H9 (cell line): Measurements from ENCODE around the gene ADIPOR1. TPM values are rescaled to one million over a fixed set of nuclear protein-coding genes. Genes with fewer than 3 reads are reported as not detected.

Experiments
- DNase-seq: peaks from one replicate; pipeline ENCODE4 v3.0.0-alpha.2; 2017
- H2AFZ ChIP-seq: one replicate; pipeline ENCODE4 v1.6.1; 2013; ENCODE audit warnings: mild to moderate bottlenecking, low read length, control low read depth, moderate library complexity
- H2AK5ac ChIP-seq: 2 replicates; pipeline ENCODE4 v1.6.1; 2013; ENCODE audit warnings: low read length, control low read depth, mixed read lengths; ENCODE audit not compliant: insufficient read length
- H2BK120ac ChIP-seq: one replicate; pipeline ENCODE4 v1.6.1; 2013; ENCODE audit warnings: low read depth, mild to moderate bottlenecking, low read length, control low read depth, inconsistent platforms; ENCODE audit not compliant: poor library complexity, severe bottlenecking
- H2BK12ac ChIP-seq: 2 replicates; pipeline ENCODE4 v1.6.1; 2013; ENCODE audit warnings: low read length, control low read depth, mixed read lengths, low read depth; ENCODE audit not compliant: insufficient read length
- H2BK15ac ChIP-seq: 2 replicates; pipeline ENCODE4 v1.6.1; 2013; ENCODE audit warnings: low read depth, low read length, control low read depth
- H2BK20ac ChIP-seq: one replicate; pipeline ENCODE4 v1.6.1; 2013; ENCODE audit warnings: low read depth, mild to moderate bottlenecking, low read length, control low read depth, inconsistent platforms; ENCODE audit not compliant: poor library complexity, severe bottlenecking
- H2BK5ac ChIP-seq: 2 replicates; pipeline ENCODE4 v1.6.1; 2013; ENCODE audit warnings: low read length, control low read depth, mixed read lengths; ENCODE audit not compliant: insufficient read length
- H3K14ac ChIP-seq: 2 replicates; pipeline ENCODE4 v1.6.1; 2013; ENCODE audit warnings: low read length, control low read depth; ENCODE audit not compliant: insufficient read depth
- H3K18ac ChIP-seq: 2 replicates; pipeline ENCODE4 v1.6.1; 2013; ENCODE audit warnings: low read depth, mild to moderate bottlenecking, mixed read lengths, low read length, control low read depth; ENCODE audit not compliant: insufficient read length
- H3K23ac ChIP-seq: 2 replicates; pipeline ENCODE4 v1.6.1; 2013; ENCODE audit warnings: low read length, control low read depth, mixed read lengths, low read depth; ENCODE audit not compliant: insufficient read length
- H3K23me2 ChIP-seq: 2 replicates; pipeline ENCODE4 v1.6.1; 2013; ENCODE audit warnings: low read depth, mild to moderate bottlenecking, mixed read lengths, low read length, control low read depth; ENCODE audit not compliant: insufficient read length, poor library complexity, severe bottlenecking
- H3K27ac ChIP-seq: 2 replicates; pipeline ENCODE4 v1.5.1; 2013; ENCODE audit warnings: low read length, control low read depth, mixed read lengths, low read depth; ENCODE audit not compliant: insufficient read length
- H3K27me3 ChIP-seq: 2 replicates; pipeline ENCODE4 v1.6.1; 2013; ENCODE audit warnings: low read length, control low read depth, inconsistent platforms; ENCODE audit not compliant: insufficient read depth
- H3K4ac ChIP-seq: 2 replicates; pipeline ENCODE4 v1.6.1; 2013; ENCODE audit warnings: low read depth, mild to moderate bottlenecking, control low read depth, inconsistent platforms, low read length, moderate library complexity
- H3K4me1 ChIP-seq: 2 replicates; pipeline ENCODE4 v1.6.1; 2013; ENCODE audit warnings: low read length, control low read depth, inconsistent platforms; ENCODE audit not compliant: insufficient read depth
- H3K4me2 ChIP-seq: 2 replicates; pipeline ENCODE4 v1.6.1; 2013; ENCODE audit warnings: low read length, control low read depth, mixed read lengths; ENCODE audit not compliant: insufficient read length, insufficient read depth
- H3K56ac ChIP-seq: 2 replicates; pipeline ENCODE4 v1.6.1; 2013; ENCODE audit warnings: low read depth, mild to moderate bottlenecking, mixed read lengths, low read length, control low read depth; ENCODE audit not compliant: insufficient read length
- H3K79me1 ChIP-seq: 2 replicates; pipeline ENCODE4 v1.6.1; 2013; ENCODE audit warnings: low read depth, mild to moderate bottlenecking, moderate library complexity, low read length, control low read depth, inconsistent platforms; ENCODE audit not compliant: insufficient read depth, poor library complexity, severe bottlenecking
- H3K79me2 ChIP-seq: 2 replicates; pipeline ENCODE4 v1.6.1; 2013; ENCODE audit warnings: low read length, control low read depth, inconsistent platforms; ENCODE audit not compliant: insufficient read depth
- H3K9ac ChIP-seq: 2 replicates; pipeline ENCODE4 v1.6.1; 2013; ENCODE audit warnings: low read length, control low read depth, mixed read lengths; ENCODE audit not compliant: insufficient read length; ENCODE audit errors: extremely low read depth
- H3K9me3 ChIP-seq: one replicate; pipeline ENCODE4 v1.6.1; 2013; ENCODE audit warnings: low read depth, low read length, inconsistent platforms; ENCODE audit not compliant: control insufficient read depth
- H3T11ph ChIP-seq: one replicate; pipeline ENCODE4 v1.6.1; 2013; ENCODE audit warnings: mild to moderate bottlenecking, low read length, control low read depth, inconsistent platforms
- H4K20me1 ChIP-seq: one replicate; pipeline ENCODE4 v1.6.1; 2013; ENCODE audit not compliant: control insufficient read depth, insufficient read length, insufficient read depth
- H4K5ac ChIP-seq: 2 replicates; pipeline ENCODE4 v1.6.1; 2013; ENCODE audit warnings: low read depth, mild to moderate bottlenecking, mixed read lengths, low read length, control low read depth; ENCODE audit not compliant: insufficient read length
- H4K8ac ChIP-seq: replicated peaks from 2 replicates; pipeline ENCODE4 v1.6.1; 2013; ENCODE audit warnings: low read length, control low read depth, mixed read lengths, low read depth; ENCODE audit not compliant: insufficient read length
- H4K91ac ChIP-seq: 2 replicates; pipeline ENCODE4 v1.6.1; 2013; ENCODE audit warnings: low read depth, mild to moderate bottlenecking, moderate library complexity, mixed read lengths, low read length, control low read depth; ENCODE audit not compliant: insufficient read length
- H3K27ac Mint-ChIP-seq, 3 experiments: 2 replicates in 2 of 3; 3 replicates in 1 of 3; pipeline ENCODE4 v1.8.0; 2020 to 2021; ENCODE audit warnings: mixed read lengths in 3 of 3, mild to moderate bottlenecking in 1 of 3, moderate library complexity in 1 of 3
- H3K27me3 Mint-ChIP-seq: 2 replicates; pipeline ENCODE4 v1.8.0; 2021; ENCODE audit warnings: low read depth, mild to moderate bottlenecking, moderate library complexity, mixed read lengths
- H3K36me3 Mint-ChIP-seq, 3 experiments: 2 replicates in 2 of 3; 3 replicates in 1 of 3; pipeline ENCODE4 v1.8.0; 2020 to 2021; ENCODE audit warnings: low read depth in 3 of 3, mixed read lengths in 3 of 3; ENCODE audit not compliant: insufficient read depth in 1 of 3
- H3K4me1 Mint-ChIP-seq, 2 experiments: 2 replicates each; pipeline ENCODE4 v1.8.0; 2020; ENCODE audit warnings: mixed read lengths in 2 of 2
- H3K4me3 Mint-ChIP-seq, 2 experiments: 2 replicates in 1 of 2; 3 replicates in 1 of 2; pipeline ENCODE4 v1.8.0; 2020 to 2021; ENCODE audit warnings: mild to moderate bottlenecking in 2 of 2, mixed read lengths in 2 of 2, moderate library complexity in 1 of 2
- H3K9me3 Mint-ChIP-seq, 2 experiments: 2 replicates in 1 of 2; 3 replicates in 1 of 2; pipeline ENCODE4 v1.8.0; 2020; ENCODE audit warnings: mild to moderate bottlenecking in 2 of 2, mixed read lengths in 2 of 2, moderate library complexity in 1 of 2
- WGBS: extraction: QIAGEN DNeasy Blood & Tissue Kit; methylation state at CpG from one replicate; pipeline ENCODE4 v1.1.7; 2013; ENCODE audit warnings: missing lambda C conversion rate, low lambda C conversion rate, mixed read lengths; ENCODE audit not compliant: insufficient read length; ENCODE audit errors: extremely low coverage; 5-methylcytosine and 5-hydroxymethylcytosine counted together
- total RNA-seq: library from RNA; stranded (reverse); gene quantifications from 2 replicates; pipeline ENCODE4 v1.2.1, GENCODE V29; 2021
- TF ChIP-seq, protein P1 (sequence below): fragments of 200-600 bp; sonication (generic); conservative IDR thresholded peaks from 3 replicates; pipeline ENCODE4 v1.8.0; 2021; ENCODE audit warnings: antibody characterized with exemption, mild to moderate bottlenecking

Gene ADIPOR1
- total RNA-seq, 1 experiment from 2014 or later = 65.0 TPM

GRCh38 chr1:202934755-202935154, 23.4 kb downstream of the ADIPOR1 start:
- H3K79me1 ChIP-seq = no peaks in the 10 kb centered on the region
- no peak overlapping the region for H2BK5ac ChIP-seq
- H2BK120ac ChIP-seq = no peak overlapping the region
- H3K56ac ChIP-seq = no peak overlapping the region
- WGBS = no CpG with 5 or more reads among the region's 3 CpGs
- no peak overlapping the region for H3K18ac ChIP-seq
- no peak overlapping the region for H4K8ac ChIP-seq
- H3K4me1 Mint-ChIP-seq = no peaks in the 10 kb centered on the region
- H3K4me3 Mint-ChIP-seq = no peak overlapping the region
- H3K36me3 Mint-ChIP-seq = no peaks in the 10 kb centered on the region
- no peak overlapping the region for H2AFZ ChIP-seq
- H3K4me1 ChIP-seq = no peaks in the 10 kb centered on the region
- H2AK5ac ChIP-seq = no peak overlapping the region
- no peak overlapping the region for H2BK15ac ChIP-seq
- H3K27ac Mint-ChIP-seq = no peak overlapping the region
- H4K20me1 ChIP-seq = no peaks in the 10 kb centered on the region
- no peaks in the 10 kb centered on the region for H3K27me3 ChIP-seq
- no peak overlapping the region for H3K9ac ChIP-seq
- no peak overlapping the region for H3K4me2 ChIP-seq
- H3K9me3 Mint-ChIP-seq = peaks cover 5 to 9% of the 10 kb centered on the region in 2 experiments
- no peak overlapping the region for H3K23ac ChIP-seq
- H4K5ac ChIP-seq = no peak overlapping the region
- DNase-seq = no peak
- H2BK12ac ChIP-seq = no peak overlapping the region
- H4K91ac ChIP-seq = no peak overlapping the region
- H3K79me2 ChIP-seq = no peaks in the 10 kb centered on the region
- TF ChIP-seq, protein P1, sequence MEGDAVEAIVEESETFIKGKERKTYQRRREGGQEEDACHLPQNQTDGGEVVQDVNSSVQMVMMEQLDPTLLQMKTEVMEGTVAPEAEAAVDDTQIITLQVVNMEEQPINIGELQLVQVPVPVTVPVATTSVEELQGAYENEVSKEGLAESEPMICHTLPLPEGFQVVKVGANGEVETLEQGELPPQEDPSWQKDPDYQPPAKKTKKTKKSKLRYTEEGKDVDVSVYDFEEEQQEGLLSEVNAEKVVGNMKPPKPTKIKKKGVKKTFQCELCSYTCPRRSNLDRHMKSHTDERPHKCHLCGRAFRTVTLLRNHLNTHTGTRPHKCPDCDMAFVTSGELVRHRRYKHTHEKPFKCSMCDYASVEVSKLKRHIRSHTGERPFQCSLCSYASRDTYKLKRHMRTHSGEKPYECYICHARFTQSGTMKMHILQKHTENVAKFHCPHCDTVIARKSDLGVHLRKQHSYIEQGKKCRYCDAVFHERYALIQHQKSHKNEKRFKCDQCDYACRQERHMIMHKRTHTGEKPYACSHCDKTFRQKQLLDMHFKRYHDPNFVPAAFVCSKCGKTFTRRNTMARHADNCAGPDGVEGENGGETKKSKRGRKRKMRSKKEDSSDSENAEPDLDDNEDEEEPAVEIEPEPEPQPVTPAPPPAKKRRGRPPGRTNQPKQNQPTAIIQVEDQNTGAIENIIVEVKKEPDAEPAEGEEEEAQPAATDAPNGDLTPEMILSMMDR = no peak
- no peaks in the 10 kb centered on the region for H3K9me3 ChIP-seq
- no peak overlapping the region for H3K27ac ChIP-seq
- no peaks in the 10 kb centered on the region for H3K23me2 ChIP-seq
- H3T11ph ChIP-seq = no peak overlapping the region
- H2BK20ac ChIP-seq = no peak overlapping the region
- H3K4ac ChIP-seq = no peak overlapping the region
- peaks cover 11% of the 10 kb centered on the region; the same call in 1 of the 2 replicates for H3K27me3 Mint-ChIP-seq
- no peak overlapping the region for H3K14ac ChIP-seq
